Common myeloid progenitor, CD34-positive (primary cell): ENCODE results near the gene KLHL29.

Experiments
- CTCF ChIA-PET: fragments of 350-600 bp; sonication (Branson Sonifier 250); formaldehyde crosslinking; loops from one replicate; lab custom pipeline; 2021; ENCODE audit warnings: antibody characterized with exemption; lab: Charles Lee
- POLR2A ChIA-PET: fragments of 350-600 bp; sonication (Branson Sonifier 250); formaldehyde crosslinking; loops from one replicate; lab custom pipeline; 2021; ENCODE audit warnings: antibody characterized with exemption; lab: Charles Lee
- DNase-seq, 3 donors: peaks; one replicate each; pipeline versions ENCODE4 v3.0.0 to v3.0.0-alpha.2; 2013
- H3K27ac ChIP-seq, 2 experiments: 1 replicate in 1 of 2; 2 replicates in 1 of 2; pipeline ENCODE4 v1.7.0; 2013; ENCODE audit warnings: inconsistent platforms in 2 of 2, low read length in 2 of 2, mild to moderate bottlenecking in 2 of 2, low read depth in 1 of 2, moderate library complexity in 1 of 2; ENCODE audit not compliant: severe bottlenecking in 2 of 2, insufficient read depth in 1 of 2, poor library complexity in 1 of 2
- H3K27me3 ChIP-seq, 5 experiments: replicated peaks in 2 of 5; 1 replicate in 3 of 5; 2 replicates in 2 of 5; pipeline versions ENCODE4 v1.6.1 to v1.7.0; 2013; ENCODE audit warnings: low read length in 4 of 5, mild to moderate bottlenecking in 2 of 5, moderate library complexity in 2 of 5, inconsistent platforms in 1 of 5; ENCODE audit not compliant: insufficient read depth in 5 of 5, control insufficient read depth in 4 of 5
- H3K36me3 ChIP-seq, 4 experiments: 1 replicate in 2 of 4; 2 replicates in 2 of 4; pipeline versions ENCODE4 v1.6.1 to v1.7.0; 2013; ENCODE audit warnings: low read length in 3 of 4, control low read depth in 1 of 4, mild to moderate bottlenecking in 1 of 4; ENCODE audit not compliant: control insufficient read depth in 4 of 4, insufficient read depth in 4 of 4
- H3K4me1 ChIP-seq, 4 experiments: 1 replicate in 3 of 4; 2 replicates in 1 of 4; pipeline versions ENCODE4 v1.6.1 to v1.7.1; 2013; ENCODE audit warnings: low read length in 3 of 4, mild to moderate bottlenecking in 3 of 4, control low read depth in 1 of 4, inconsistent platforms in 1 of 4, moderate library complexity in 1 of 4; ENCODE audit not compliant: control insufficient read depth in 4 of 4, insufficient read depth in 4 of 4; ENCODE audit errors: control extremely low read depth in 1 of 4
- H3K4me3 ChIP-seq, 7 experiments: 1 replicate in 4 of 7; 2 replicates in 3 of 7; pipeline versions ENCODE4 v1.5.1 to v1.7.0; 2013; ENCODE audit warnings: mild to moderate bottlenecking in 7 of 7, low read length in 6 of 7, moderate library complexity in 6 of 7, inconsistent platforms in 2 of 7, low read depth in 2 of 7, control low read depth in 1 of 7; ENCODE audit not compliant: insufficient read depth in 4 of 7, control insufficient read depth in 1 of 7; ENCODE audit errors: extremely low read depth in 1 of 7
- H3K9me3 ChIP-seq, 5 experiments: 1 replicate in 4 of 5; 2 replicates in 1 of 5; pipeline versions ENCODE4 v1.6.1 to v1.7.1; 2013; ENCODE audit warnings: low read length in 4 of 5, mild to moderate bottlenecking in 2 of 5, inconsistent platforms in 1 of 5, low read depth in 1 of 5, moderate library complexity in 1 of 5; ENCODE audit not compliant: control insufficient read depth in 4 of 5, insufficient read depth in 2 of 5; ENCODE audit errors: control extremely low read depth in 1 of 5
- WGBS: methylation state at CpG from one replicate; pipeline ENCODE4 v1.1.5; 2013; ENCODE audit not compliant: insufficient coverage; 5-methylcytosine and 5-hydroxymethylcytosine counted together

KLHL29 gene

GRCh38 chr2:23418056-23418455 lies 33.1 kb downstream of the KLHL29 start:
- Histone ChIP-seq H3K9me3 (no peaks in the 10 kb centered on the region), H3K36me3 (no peaks in the 10 kb centered on the region), H3K27me3 (peaks cover 0 to 35% (median 3%) of the 10 kb centered on the region in 5 experiments), H3K4me1 (no peaks in the 10 kb centered on the region), H3K27ac (no peak overlapping the region), H3K4me3 (no peak overlapping the region)
- CTCF ChIA-PET, result no interaction called here
- WGBS, result 83% methylated on average over 1 of the region's 5 CpGs
- DNase-seq, result no peak
- POLR2A ChIA-PET, result interaction anchor here (0.5 kb wide), 1 partner anchor 331 kb away, joined by 3 read pairs; no protein-coding TSS in a partner anchor

- CTCF ChIA-PET, result no interaction called here
- 79% methylated on average over 5 of the region's 6 CpGs for WGBS
These were observed 33.5 kb downstream of the KLHL29 start for GRCh38 chr2:23418461-23418911.

GRCh38 chr2:23419171-23420090 lies 34.5 kb downstream of the KLHL29 start:
- no peak overlapping the region for H3K27ac ChIP-seq
- no peak for DNase-seq
- H3K36me3 ChIP-seq, result no peaks in the 10 kb centered on the region
- peaks cover 0 to 37% (median 2%) of the 10 kb centered on the region in 5 experiments for H3K27me3 ChIP-seq
- no peak overlapping the region for H3K4me3 ChIP-seq
- 94% methylated on average over 25 of the region's 25 CpGs for WGBS
- H3K4me1 ChIP-seq, result no peaks in the 10 kb centered on the region
- no peaks in the 10 kb centered on the region for H3K9me3 ChIP-seq
- POLR2A ChIA-PET, result no interaction called here
- CTCF ChIA-PET, result no interaction called here

More at GRCh38 chr2:23418461-23418911, 33.5 kb downstream of the KLHL29 start:
- Histone ChIP-seq H3K27ac (no peak overlapping the region), H3K4me1 (no peaks in the 10 kb centered on the region), H3K27me3 (peaks cover 0 to 35% (median 3%) of the 10 kb centered on the region in 5 experiments), H3K4me3 (no peak overlapping the region), H3K36me3 (no peaks in the 10 kb centered on the region), H3K9me3 (no peaks in the 10 kb centered on the region)
- no peak for DNase-seq
- POLR2A ChIA-PET, result interaction anchor here (0.5 kb wide), 1 partner anchor 331 kb away, joined by 3 read pairs; no protein-coding TSS in a partner anchor

- H3K4me3 ChIP-seq, result no peak overlapping the region
- no peaks in the 10 kb centered on the region for H3K9me3 ChIP-seq
- H3K4me1 ChIP-seq, result no peaks in the 10 kb centered on the region
- no peak overlapping the region for H3K27ac ChIP-seq
- peaks cover 0 to 35% (median 0%) of the 10 kb centered on the region in 5 experiments for H3K27me3 ChIP-seq
- H3K36me3 ChIP-seq, result no peaks in the 10 kb centered on the region
- POLR2A ChIA-PET, result no interaction called here
- no peak for DNase-seq
- CTCF ChIA-PET, result interaction anchor here (1.4 kb wide), 1 partner anchor 15 kb away, joined by 4 read pairs; no protein-coding TSS in a partner anchor
- WGBS, result 91% methylated on average over 26 of the region's 26 CpGs
These were observed 35.3 kb downstream of the KLHL29 start for GRCh38 chr2:23420091-23420839.

- Histone ChIP-seq H3K27me3 (peaks cover 0 to 38% (median 0%) of the 10 kb centered on the region in 5 experiments), H3K9me3 (no peaks in the 10 kb centered on the region), H3K4me3 (no peak overlapping the region), H3K36me3 (no peaks in the 10 kb centered on the region), H3K4me1 (no peaks in the 10 kb centered on the region), H3K27ac (no peak overlapping the region)
- CTCF ChIA-PET, result interaction anchor here (1.4 kb wide), 1 partner anchor 16 kb away, joined by 4 read pairs; no protein-coding TSS in a partner anchor
- POLR2A ChIA-PET, result no interaction called here
- WGBS, result 94% methylated on average over 8 of the region's 9 CpGs
- DNase-seq, result no peak
These were observed 36.0 kb downstream of the KLHL29 start for GRCh38 chr2:23420840-23421476.

- Histone ChIP-seq H3K27ac (no peak overlapping the region), H3K36me3 (no peaks in the 10 kb centered on the region), H3K4me3 (no peak overlapping the region), H3K4me1 (no peaks in the 10 kb centered on the region), H3K9me3 (no peaks in the 10 kb centered on the region), H3K27me3 (peaks cover 0 to 36% (median 4%) of the 10 kb centered on the region in 5 experiments)
- CTCF ChIA-PET, result no interaction called here
- POLR2A ChIA-PET, result no interaction called here
- DNase-seq, result no peak
- 96% methylated on average over 5 of the region's 11 CpGs for WGBS
These were observed 37.4 kb downstream of the KLHL29 start for GRCh38 chr2:23422089-23423061.
